ENCODE data around the gene DEFB123.

- TF ChIP-seq CTCF (IDR thresholded peaks at IDR 0.05; ENCODE audit: insufficient read depth, low read length), result no peak
- TF ChIP-seq REST (IDR thresholded peaks at IDR 0.05; ENCODE audit: insufficient replicate concordance, low read depth), result no peak
- TF ChIP-seq GABPA (IDR thresholded peaks at IDR 0.05; ENCODE audit: low read depth), result no peak
These were observed 45.3 kb downstream of the DEFB123 start for GRCh38 chr20:31485450-31486339.
